Osteoblast (primary cell): ENCODE results near the gene EPB41L4B. TPM values are rescaled to one million over a fixed set of nuclear protein-coding genes. Genes with fewer than 3 reads are reported as not detected.

Experiments
- DNase-seq: peaks from one replicate; pipeline ENCODE4 v3.0.0; 2011; ENCODE audit warnings: low spot score, mixed read lengths; ENCODE audit not compliant: insufficient read length; ENCODE audit errors: missing footprints
- H2AFZ ChIP-seq: 2 replicates; pipeline ENCODE4 v1.6.0; 2011; ENCODE audit warnings: mild to moderate bottlenecking, low read length
- H3K27ac ChIP-seq: 2 replicates; pipeline ENCODE4 v1.5.1; 2011; ENCODE audit warnings: mild to moderate bottlenecking, low read depth, low read length, moderate library complexity
- H3K27me3 ChIP-seq: 2 replicates; pipeline ENCODE4 v1.6.0; 2012; ENCODE audit warnings: mild to moderate bottlenecking, control low read depth, inconsistent platforms, low read length, moderate library complexity; ENCODE audit not compliant: insufficient read depth
- H3K36me3 ChIP-seq: 2 replicates; pipeline ENCODE4 v1.5.1; 2011; ENCODE audit warnings: mild to moderate bottlenecking, low read length, control low read depth, moderate library complexity; ENCODE audit not compliant: insufficient read depth
- H3K4me1 ChIP-seq: 2 replicates; pipeline ENCODE4 v1.5.1; 2011; ENCODE audit warnings: mild to moderate bottlenecking, low read length, control low read depth, moderate library complexity; ENCODE audit not compliant: insufficient read depth
- H3K4me2 ChIP-seq: 2 replicates; pipeline ENCODE4 v1.6.0; 2011; ENCODE audit warnings: mild to moderate bottlenecking, low read length; ENCODE audit not compliant: insufficient read depth
- H3K4me3 ChIP-seq: fragments of 200-600 bp; sonication (generic); 3 replicates; pipeline ENCODE4 v1.5.1; 2012; ENCODE audit warnings: mild to moderate bottlenecking, low read length, inconsistent platforms; ENCODE audit not compliant: insufficient read depth
- H3K79me2 ChIP-seq: 2 replicates; pipeline ENCODE4 v1.6.0; 2012; ENCODE audit warnings: mild to moderate bottlenecking, low read length, control low read depth, inconsistent platforms; ENCODE audit not compliant: insufficient read depth
- H3K9me3 ChIP-seq: 2 replicates; pipeline ENCODE4 v1.5.1; 2011; ENCODE audit warnings: low read depth, low read length, control low read depth
- H4K20me1 ChIP-seq: 2 replicates; pipeline ENCODE4 v1.6.0; 2012; ENCODE audit warnings: mild to moderate bottlenecking, low read length, control low read depth; ENCODE audit not compliant: insufficient read depth
- CTCF ChIP-seq: IDR thresholded peaks from 2 replicates; pipeline ENCODE4 v1.5.1; 2011; ENCODE audit warnings: mild to moderate bottlenecking, low read depth, low read length, moderate library complexity; ENCODE audit errors: extremely low read depth
- total RNA-seq: library from RNA; depleted of rRNA; stranded (reverse); fragments of >200 nt; gene quantifications from 2 replicates; pipeline ENCODE4 v1.2.3, GENCODE V29; 2012

EPB41L4B gene
- total RNA-seq, 1 donor, result 2.2 TPM

DNA sequence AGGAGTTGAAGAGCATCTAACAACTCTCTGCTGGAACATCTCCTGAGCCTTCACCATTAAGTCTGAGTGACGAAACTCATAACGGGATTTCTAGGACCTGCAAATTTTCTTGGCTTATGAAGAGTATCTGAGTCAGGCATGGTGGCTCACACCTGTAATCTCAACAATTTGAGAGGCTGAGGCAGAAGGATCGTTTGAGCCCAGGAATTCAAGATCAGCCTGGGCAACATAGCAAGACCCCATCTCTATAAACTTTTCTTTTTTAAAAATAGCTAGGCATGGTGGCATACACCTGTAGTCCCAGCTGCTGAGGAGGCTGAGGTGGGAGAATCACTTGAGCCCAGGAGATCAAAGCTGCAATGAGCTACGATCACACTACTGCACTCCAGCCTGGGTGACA is 48.8 kb downstream of the EPB41L4B start:
- DNase-seq, result no peak
- no peak for TF ChIP-seq CTCF

DNA sequence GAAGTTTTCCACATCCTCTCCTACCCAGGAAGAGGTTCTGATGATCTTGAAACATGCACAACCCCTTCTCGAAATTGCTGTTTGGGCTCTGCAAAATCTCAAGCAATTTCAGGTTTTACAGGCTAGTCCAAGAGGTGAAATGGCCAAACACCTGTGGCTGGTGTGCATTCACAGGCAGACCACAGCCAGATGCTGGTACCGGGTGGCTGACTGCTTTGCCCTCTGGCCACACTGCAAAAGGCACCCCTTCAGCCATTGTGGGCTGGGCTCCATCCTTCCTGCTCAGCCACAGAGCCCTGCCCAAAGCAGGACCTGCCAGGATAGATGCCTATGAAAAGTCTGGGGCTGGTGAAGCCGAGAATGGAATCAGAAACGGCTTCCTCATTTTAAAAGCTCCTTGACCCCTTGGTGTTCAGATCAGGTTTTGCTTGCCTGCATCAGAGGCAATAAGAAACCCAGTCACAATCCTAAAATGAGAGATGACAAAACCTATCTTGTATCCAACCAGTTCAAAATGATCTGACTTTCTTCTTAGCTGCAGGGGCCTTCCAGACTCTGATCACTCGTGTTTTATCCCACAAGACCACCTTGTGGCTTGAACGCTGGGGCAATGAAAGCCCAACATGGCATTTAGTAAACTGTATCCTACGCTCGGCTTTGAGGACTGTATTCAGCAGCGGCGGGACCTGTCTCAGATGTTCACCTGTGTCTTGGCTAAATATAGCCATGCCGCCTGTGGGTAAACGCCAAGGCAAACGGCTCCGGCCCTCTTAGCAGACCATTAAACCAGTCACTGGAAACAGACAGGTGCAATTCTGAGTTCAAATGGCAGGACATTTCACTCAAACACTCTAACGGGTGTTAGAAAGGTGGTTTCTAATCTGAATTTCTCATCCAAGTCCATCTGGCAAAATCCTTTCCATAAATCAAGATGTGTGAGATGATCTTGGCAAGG is 49.6 kb downstream of the EPB41L4B start:
- no peak for DNase-seq
- Histone ChIP-seq H3K9me3 (no peaks in the 10 kb centered on the region), H3K4me2 (no peak overlapping the region), H3K4me3 (no peak overlapping the region), H2AFZ (no peak overlapping the region), H3K79me2 (no peaks in the 10 kb centered on the region), H4K20me1 (no peaks in the 10 kb centered on the region), H3K27ac (no peak overlapping the region), H3K27me3 (peaks cover 3% of the 10 kb centered on the region), H3K36me3 (no peaks in the 10 kb centered on the region), H3K4me1 (no peaks in the 10 kb centered on the region)
- no peak for TF ChIP-seq CTCF

More for the DNA sequence above, 48.8 kb downstream of the EPB41L4B start:
- Histone ChIP-seq H3K4me2 (no peak overlapping the region), H3K27me3 (peaks cover 3% of the 10 kb centered on the region), H3K4me1 (no peaks in the 10 kb centered on the region), H3K36me3 (no peaks in the 10 kb centered on the region), H3K79me2 (no peaks in the 10 kb centered on the region), H2AFZ (no peak overlapping the region), H3K27ac (no peak overlapping the region), H4K20me1 (no peaks in the 10 kb centered on the region), H3K9me3 (no peaks in the 10 kb centered on the region), H3K4me3 (no peak overlapping the region)

GRCh38 chr9:109270441-109270840 is 50.4 kb downstream of the EPB41L4B start:
- H3K36me3 ChIP-seq, result no peaks in the 10 kb centered on the region
- TF ChIP-seq CTCF, result no peak
- peaks cover 3% of the 10 kb centered on the region for H3K27me3 ChIP-seq
- no peak for DNase-seq
- H3K4me1 ChIP-seq, result no peaks in the 10 kb centered on the region
- H3K79me2 ChIP-seq, result no peaks in the 10 kb centered on the region
- H3K27ac ChIP-seq, result no peak overlapping the region
- H2AFZ ChIP-seq, result no peak overlapping the region
- no peak overlapping the region for H3K4me2 ChIP-seq
- H3K4me3 ChIP-seq, result no peak overlapping the region
- no peaks in the 10 kb centered on the region for H3K9me3 ChIP-seq
- H4K20me1 ChIP-seq, result no peaks in the 10 kb centered on the region

DNA sequence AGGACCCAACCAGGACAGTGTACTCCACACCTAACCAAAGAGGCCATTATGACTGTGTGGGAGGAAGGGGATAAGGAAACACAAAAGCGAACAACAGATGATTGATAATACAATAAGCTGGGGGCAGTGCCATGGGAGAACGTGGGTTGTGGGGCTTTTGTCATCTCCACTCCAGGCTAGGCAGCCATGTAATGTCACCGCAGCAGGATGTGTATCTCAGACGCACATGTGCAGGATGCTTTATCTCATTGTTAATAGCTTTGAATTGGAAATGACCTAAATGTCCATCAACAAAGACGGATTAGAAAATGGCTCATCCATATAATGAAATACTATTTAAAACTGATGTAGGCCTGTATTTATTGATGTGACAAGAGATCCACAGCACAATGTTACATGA is 51.0 kb downstream of the EPB41L4B start:
- no peak for TF ChIP-seq CTCF
- Histone ChIP-seq H3K27ac (no peak overlapping the region), H3K4me3 (no peak overlapping the region), H3K27me3 (peaks cover 3% of the 10 kb centered on the region), H3K36me3 (no peaks in the 10 kb centered on the region), H3K9me3 (no peaks in the 10 kb centered on the region), H2AFZ (no peak overlapping the region), H3K4me1 (no peaks in the 10 kb centered on the region), H4K20me1 (no peaks in the 10 kb centered on the region), H3K79me2 (no peaks in the 10 kb centered on the region), H3K4me2 (no peak overlapping the region)
- DNase-seq, result no peak
